ENCODE results near the gene COL27A1.

The COL27A1 gene

GRCh38 chr9:114155263-114155994 lies at the start of gene COL27A1:
Gene COL27A1, plus strand, starts transcription at chr9:114155537. Its CDS starts 414 bp downstream, at chr9:114155951.
- Histone ChIP-seq H3K4me1 (ENCODE audit: control insufficient read depth in 5 of 5, insufficient read depth in 5 of 5, low read length in 5 of 5) (peaks cover 5 to 29% (median 19%) of the 10 kb centered on the region in 5 donors), H3K9ac (ENCODE audit: low read length in 5 of 5) (peak within 1 kb of the TSS; percentile 47 to 76 (median 53)), H3K27ac (ENCODE audit: low read depth, low read length) (peak within 1 kb of the TSS; percentile 50), H3K36me3 (ENCODE audit: control insufficient read depth in 5 of 5, insufficient read depth in 5 of 5, low read length in 5 of 5) (no peaks in the 10 kb centered on the region), H3K27me3 (ENCODE audit: control insufficient read depth in 5 of 5, insufficient read depth in 4 of 5, low read length in 5 of 5) (peaks cover 9 to 28% (median 25%) of the 10 kb centered on the region in 5 donors), H3K9me3 (ENCODE audit: control insufficient read depth in 5 of 5, low read length in 5 of 5) (no peaks in the 10 kb centered on the region), H3K4me3 (ENCODE audit: low read depth in 1 of 5, low read length in 5 of 5) (peak within 1 kb of the TSS; percentile 54 to 80 (median 65))

DNA sequence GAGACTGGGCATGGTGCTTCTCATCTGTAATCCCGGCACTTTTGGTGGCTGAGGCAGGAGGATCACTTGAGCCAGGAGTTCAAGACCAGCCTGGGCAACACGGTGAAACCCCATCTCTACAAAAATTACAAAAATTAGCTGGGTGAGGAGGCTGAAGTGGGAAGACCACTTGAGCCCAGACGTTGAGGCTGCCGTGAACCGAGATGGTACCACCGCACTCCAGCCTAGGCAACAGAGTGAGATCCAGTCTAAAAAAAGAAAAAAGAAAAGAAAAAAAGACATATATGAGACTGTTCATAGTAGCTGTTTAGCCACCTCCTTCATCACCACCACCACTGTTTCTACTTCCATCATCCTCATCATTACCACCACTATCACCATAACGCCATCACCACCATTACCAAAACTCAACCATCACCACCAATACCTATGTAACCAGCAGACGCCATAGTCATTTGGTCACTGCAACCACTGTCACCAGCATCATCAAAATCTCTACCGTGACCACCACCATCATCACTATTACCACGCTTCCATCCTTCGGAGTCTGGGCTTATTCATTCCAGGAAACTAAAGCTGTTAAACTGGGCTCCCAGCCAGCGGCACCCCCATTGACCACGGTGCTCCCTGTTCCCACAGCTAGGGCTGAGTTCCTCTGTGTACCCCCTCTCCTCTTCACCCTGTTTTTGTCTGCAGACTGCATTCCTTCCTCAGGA lies 47.9 kb upstream of the COL27A1 start:
- no peak overlapping the region for H3K4me3 ChIP-seq (ENCODE audit: low read depth in 1 of 5, low read length in 5 of 5)
- no peaks in the 10 kb centered on the region for H3K27me3 ChIP-seq (ENCODE audit: control insufficient read depth in 5 of 5, insufficient read depth in 4 of 5, low read length in 5 of 5)
- H3K9ac ChIP-seq (ENCODE audit: low read length in 5 of 5): no peak overlapping the region
- H3K9me3 ChIP-seq (ENCODE audit: control insufficient read depth in 5 of 5, low read length in 5 of 5): no peaks in the 10 kb centered on the region
- H3K27ac ChIP-seq (ENCODE audit: low read depth, low read length): no peak overlapping the region
- H3K4me1 ChIP-seq (ENCODE audit: control insufficient read depth in 5 of 5, insufficient read depth in 5 of 5, low read length in 5 of 5): peaks cover 0 to 21% (median 10%) of the 10 kb centered on the region in 5 donors
- no peaks in the 10 kb centered on the region for H3K36me3 ChIP-seq (ENCODE audit: control insufficient read depth in 5 of 5, insufficient read depth in 5 of 5, low read length in 5 of 5)

DNA sequence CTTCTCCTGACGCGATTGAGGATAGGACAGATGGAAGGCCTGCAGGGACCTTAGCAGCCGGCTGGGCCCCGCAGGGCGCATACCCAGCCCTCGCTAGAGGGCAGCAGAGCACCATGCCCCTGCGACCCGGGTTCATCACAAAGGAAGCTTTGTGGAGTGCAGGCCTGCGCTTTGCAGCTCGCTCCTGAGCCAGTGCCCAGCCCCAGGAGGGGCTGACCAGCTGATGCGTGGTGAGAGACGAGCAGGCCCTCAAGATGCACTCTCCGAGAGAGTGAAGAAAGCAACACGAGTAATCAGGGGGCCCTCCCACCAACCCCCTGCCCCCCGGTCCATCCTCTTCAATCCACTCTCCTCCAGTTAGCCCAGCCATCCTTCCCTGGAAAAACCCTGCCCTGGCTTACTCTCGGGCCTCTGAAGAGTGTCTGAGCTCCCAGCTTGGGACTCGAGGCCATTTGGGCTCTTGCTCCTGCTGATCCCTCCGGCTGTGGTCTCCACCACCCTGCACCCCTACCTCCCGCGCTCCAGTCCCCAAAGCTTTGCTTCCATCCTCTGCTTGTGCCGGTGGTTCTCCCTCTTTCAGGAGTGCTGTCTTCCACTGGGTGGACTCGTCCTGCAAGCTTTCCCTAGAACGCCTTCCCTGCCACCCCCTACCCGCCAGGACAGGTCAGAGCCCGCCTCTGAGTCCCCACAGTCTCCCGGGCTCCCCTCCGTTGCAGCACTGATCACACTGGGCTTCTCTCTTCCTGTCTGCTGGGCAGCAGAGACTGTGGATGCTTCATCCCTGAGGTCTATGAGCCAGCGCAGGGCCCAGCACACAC lies 47.1 kb upstream of the COL27A1 start:
- Histone ChIP-seq H3K4me1 (ENCODE audit: control insufficient read depth in 5 of 5, insufficient read depth in 5 of 5, low read length in 5 of 5) (peaks cover 3 to 28% (median 16%) of the 10 kb centered on the region in 5 donors), H3K27me3 (ENCODE audit: control insufficient read depth in 5 of 5, insufficient read depth in 4 of 5, low read length in 5 of 5) (no peaks in the 10 kb centered on the region), H3K36me3 (ENCODE audit: control insufficient read depth in 5 of 5, insufficient read depth in 5 of 5, low read length in 5 of 5) (no peaks in the 10 kb centered on the region), H3K4me3 (ENCODE audit: low read depth in 1 of 5, low read length in 5 of 5) (no peak overlapping the region), H3K9me3 (ENCODE audit: control insufficient read depth in 5 of 5, low read length in 5 of 5) (no peaks in the 10 kb centered on the region), H3K27ac (ENCODE audit: low read depth, low read length) (no peak overlapping the region), H3K9ac (ENCODE audit: low read length in 5 of 5) (no peak overlapping the region)

DNA sequence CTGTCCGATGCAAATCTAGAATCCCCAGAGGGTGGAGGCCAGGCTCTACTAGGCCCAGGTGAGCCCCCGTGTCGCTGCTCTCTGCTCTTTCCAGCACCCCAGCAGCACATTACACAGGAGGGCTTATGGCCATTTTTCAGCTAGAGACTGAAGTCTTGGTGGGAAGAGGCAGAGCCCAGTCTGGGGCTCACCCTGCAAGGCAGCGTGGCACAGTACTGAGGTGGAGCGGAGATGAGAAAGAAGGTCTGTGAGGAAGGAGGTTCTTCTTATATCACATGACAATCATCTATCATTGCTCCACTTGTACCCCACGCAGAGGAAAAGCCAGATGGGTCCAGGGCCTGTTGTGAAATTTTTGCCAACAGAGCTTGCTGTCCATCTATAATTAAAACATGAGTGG lies 46.2 kb upstream of the COL27A1 start:
- no peak overlapping the region for H3K9ac ChIP-seq (ENCODE audit: low read length in 5 of 5)
- H3K9me3 ChIP-seq (ENCODE audit: control insufficient read depth in 5 of 5, low read length in 5 of 5): no peaks in the 10 kb centered on the region
- H3K27ac ChIP-seq (ENCODE audit: low read depth, low read length): no peak overlapping the region
- H3K36me3 ChIP-seq (ENCODE audit: control insufficient read depth in 5 of 5, insufficient read depth in 5 of 5, low read length in 5 of 5): no peaks in the 10 kb centered on the region
- H3K4me3 ChIP-seq (ENCODE audit: low read depth in 1 of 5, low read length in 5 of 5): no peak overlapping the region
- H3K4me1 ChIP-seq (ENCODE audit: control insufficient read depth in 5 of 5, insufficient read depth in 5 of 5, low read length in 5 of 5): peaks cover 7 to 35% (median 25%) of the 10 kb centered on the region in 5 donors
- peaks cover 0 to 3% (median 0%) of the 10 kb centered on the region in 5 donors for H3K27me3 ChIP-seq (ENCODE audit: control insufficient read depth in 5 of 5, insufficient read depth in 4 of 5, low read length in 5 of 5)

GRCh38 chr9:114110180-114110579 lies 45.2 kb upstream of the COL27A1 start:
- Histone ChIP-seq H3K9me3 (ENCODE audit: control insufficient read depth in 5 of 5, low read length in 5 of 5) (no peaks in the 10 kb centered on the region), H3K9ac (ENCODE audit: low read length in 5 of 5) (peak overlapping the region in 1 of 5 donors; percentile 36), H3K27me3 (ENCODE audit: control insufficient read depth in 5 of 5, insufficient read depth in 4 of 5, low read length in 5 of 5) (peaks cover 0 to 3% (median 0%) of the 10 kb centered on the region in 5 donors), H3K36me3 (ENCODE audit: control insufficient read depth in 5 of 5, insufficient read depth in 5 of 5, low read length in 5 of 5) (no peaks in the 10 kb centered on the region), H3K4me1 (ENCODE audit: control insufficient read depth in 5 of 5, insufficient read depth in 5 of 5, low read length in 5 of 5) (peaks cover 7 to 31% (median 26%) of the 10 kb centered on the region in 5 donors), H3K27ac (ENCODE audit: low read depth, low read length) (no peak overlapping the region), H3K4me3 (ENCODE audit: low read depth in 1 of 5, low read length in 5 of 5) (no peak overlapping the region)

GRCh38 chr9:114112325-114112724 lies 43.0 kb upstream of the COL27A1 start:
- Histone ChIP-seq H3K36me3 (ENCODE audit: control insufficient read depth in 5 of 5, insufficient read depth in 5 of 5, low read length in 5 of 5) (no peaks in the 10 kb centered on the region), H3K4me1 (ENCODE audit: control insufficient read depth in 5 of 5, insufficient read depth in 5 of 5, low read length in 5 of 5) (peaks cover 10 to 44% (median 38%) of the 10 kb centered on the region in 5 donors), H3K27ac (ENCODE audit: low read depth, low read length) (no peak overlapping the region), H3K4me3 (ENCODE audit: low read depth in 1 of 5, low read length in 5 of 5) (no peak overlapping the region), H3K9ac (ENCODE audit: low read length in 5 of 5) (no peak overlapping the region), H3K27me3 (ENCODE audit: control insufficient read depth in 5 of 5, insufficient read depth in 4 of 5, low read length in 5 of 5) (peaks cover 0 to 7% (median 0%) of the 10 kb centered on the region in 5 donors), H3K9me3 (ENCODE audit: control insufficient read depth in 5 of 5, low read length in 5 of 5) (no peaks in the 10 kb centered on the region)

DNA sequence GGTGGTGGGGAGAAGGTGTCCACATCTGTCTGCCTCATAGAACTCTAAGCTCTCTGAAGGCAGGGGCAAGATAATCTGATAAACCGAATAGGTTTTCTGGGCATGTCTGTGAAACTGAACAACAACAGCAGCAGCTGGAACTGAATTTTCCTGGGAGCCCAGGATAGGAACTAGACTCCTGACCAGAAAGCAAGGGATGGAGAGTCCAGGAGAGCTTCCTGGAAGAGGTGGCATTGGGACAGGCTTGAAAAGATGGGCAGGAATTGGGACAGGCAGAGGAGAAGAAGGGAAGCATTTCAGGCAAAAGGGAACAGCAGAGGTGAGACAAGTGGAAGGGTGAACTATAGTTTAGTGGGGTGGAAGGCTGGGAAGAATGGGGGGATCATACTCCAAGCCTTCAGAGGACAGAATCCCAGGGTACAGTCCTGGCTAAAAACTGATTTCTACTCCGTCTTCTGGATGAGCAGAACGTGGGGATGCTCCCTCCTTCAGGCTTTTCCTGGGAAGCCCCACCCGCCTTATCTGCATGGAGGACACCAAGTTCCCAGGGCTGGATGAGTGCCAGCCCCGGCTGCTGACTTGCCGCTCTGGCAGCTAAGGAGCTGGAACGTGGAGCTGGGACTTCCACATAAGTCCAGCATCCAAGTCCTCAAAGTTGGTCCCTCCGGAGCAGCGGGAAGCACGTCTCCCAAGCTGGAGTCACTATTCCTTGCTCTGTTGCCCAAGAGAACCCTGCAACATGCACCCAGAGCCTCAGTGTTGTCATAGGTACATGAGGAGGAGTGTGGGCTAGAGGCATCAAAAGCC lies 42.4 kb upstream of the COL27A1 start:
- Histone ChIP-seq H3K9me3 (ENCODE audit: control insufficient read depth in 5 of 5, low read length in 5 of 5) (no peaks in the 10 kb centered on the region), H3K4me3 (ENCODE audit: low read depth in 1 of 5, low read length in 5 of 5) (no peak overlapping the region), H3K27ac (ENCODE audit: low read depth, low read length) (no peak overlapping the region), H3K27me3 (ENCODE audit: control insufficient read depth in 5 of 5, insufficient read depth in 4 of 5, low read length in 5 of 5) (peaks cover 0 to 13% (median 6%) of the 10 kb centered on the region in 5 donors), H3K9ac (ENCODE audit: low read length in 5 of 5) (peak overlapping the region in 2 of 5 donors; percentile 16 to 29), H3K36me3 (ENCODE audit: control insufficient read depth in 5 of 5, insufficient read depth in 5 of 5, low read length in 5 of 5) (no peaks in the 10 kb centered on the region), H3K4me1 (ENCODE audit: control insufficient read depth in 5 of 5, insufficient read depth in 5 of 5, low read length in 5 of 5) (peaks cover 10 to 44% (median 38%) of the 10 kb centered on the region in 5 donors)

GRCh38 chr9:114114364-114114763 lies 41.0 kb upstream of the COL27A1 start:
- peaks cover 10 to 44% (median 38%) of the 10 kb centered on the region in 5 donors for H3K4me1 ChIP-seq (ENCODE audit: control insufficient read depth in 5 of 5, insufficient read depth in 5 of 5, low read length in 5 of 5)
- H3K36me3 ChIP-seq (ENCODE audit: control insufficient read depth in 5 of 5, insufficient read depth in 5 of 5, low read length in 5 of 5): no peaks in the 10 kb centered on the region
- H3K9me3 ChIP-seq (ENCODE audit: control insufficient read depth in 5 of 5, low read length in 5 of 5): no peaks in the 10 kb centered on the region
- H3K9ac ChIP-seq (ENCODE audit: low read length in 5 of 5): no peak overlapping the region
- H3K4me3 ChIP-seq (ENCODE audit: low read depth in 1 of 5, low read length in 5 of 5): no peak overlapping the region
- peaks cover 0 to 20% (median 11%) of the 10 kb centered on the region in 5 donors for H3K27me3 ChIP-seq (ENCODE audit: control insufficient read depth in 5 of 5, insufficient read depth in 4 of 5, low read length in 5 of 5)
- no peak overlapping the region for H3K27ac ChIP-seq (ENCODE audit: low read depth, low read length)

DNA sequence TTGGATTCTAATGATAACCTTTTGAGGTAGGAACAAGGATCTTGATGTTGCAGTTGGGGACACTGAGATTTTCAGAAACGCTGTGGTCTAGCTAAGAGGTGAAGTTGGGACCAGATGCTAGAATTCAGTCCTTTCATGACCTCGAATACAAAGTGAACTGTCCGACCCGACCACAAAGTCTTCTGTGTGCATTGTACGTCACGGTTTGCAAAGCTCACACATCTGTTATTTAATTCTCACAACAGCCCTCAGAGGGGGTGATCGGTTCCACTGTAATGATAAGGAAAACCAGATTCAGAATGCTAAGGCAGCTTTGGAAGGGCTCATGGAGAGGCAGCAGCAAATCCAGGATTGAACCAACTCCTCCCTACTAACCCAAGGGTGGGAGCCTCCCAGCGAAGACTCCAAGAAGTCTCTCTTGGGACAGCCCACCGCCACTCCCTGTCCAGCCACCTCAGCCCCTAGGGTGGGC lies 39.6 kb upstream of the COL27A1 start:
- no peak overlapping the region for H3K27ac ChIP-seq (ENCODE audit: low read depth, low read length)
- no peaks in the 10 kb centered on the region for H3K9me3 ChIP-seq (ENCODE audit: control insufficient read depth in 5 of 5, low read length in 5 of 5)
- peaks cover 0 to 20% (median 11%) of the 10 kb centered on the region in 5 donors for H3K27me3 ChIP-seq (ENCODE audit: control insufficient read depth in 5 of 5, insufficient read depth in 4 of 5, low read length in 5 of 5)
- no peaks in the 10 kb centered on the region for H3K36me3 ChIP-seq (ENCODE audit: control insufficient read depth in 5 of 5, insufficient read depth in 5 of 5, low read length in 5 of 5)
- no peak overlapping the region for H3K9ac ChIP-seq (ENCODE audit: low read length in 5 of 5)
- H3K4me1 ChIP-seq (ENCODE audit: control insufficient read depth in 5 of 5, insufficient read depth in 5 of 5, low read length in 5 of 5): peaks cover 10 to 38% (median 34%) of the 10 kb centered on the region in 5 donors
- no peak overlapping the region for H3K4me3 ChIP-seq (ENCODE audit: low read depth in 1 of 5, low read length in 5 of 5)
